H1 (cell line): Measurements from ENCODE around the gene C9orf50. TPM values are rescaled to one million over a fixed set of nuclear protein-coding genes. Genes with fewer than 3 reads are reported as not detected.
A peak's percentile ranks its signal among the peaks of the same experiment; 100 is the strongest.

ENCODE experiments used
- CTCF ChIA-PET: fragments of 300-600 bp; sonication (Branson Sonifier 250); formaldehyde crosslinking; loops from one replicate; lab custom pipeline; 2021; ENCODE audit not compliant: partially characterized antibody; lab: Charles Lee
- POLR2A ChIA-PET: fragments of 300-600 bp; sonication (Branson Sonifier 250); formaldehyde crosslinking; loops from one replicate; lab custom pipeline; 2021; ENCODE audit warnings: inconsistent platforms; ENCODE audit not compliant: partially characterized antibody; lab: Charles Lee
- DNase-seq, 2 experiments: peaks; one replicate each; pipeline versions ENCODE4 v3.0.0 to v3.0.0-alpha.2; 2010 to 2022; ENCODE audit warnings: low spot score in 2 of 2, low read depth in 1 of 2, mixed read lengths in 1 of 2
- FAIRE-seq: peaks from 2 replicates; lab custom pipeline; 2011; peaks lifted over from hg19 to GRCh38; lab: Jason Lieb, UNC
- H2AFZ ChIP-seq: 2 replicates; pipeline ENCODE4 v1.8.1; 2012; ENCODE audit warnings: low read length, inconsistent platforms
- H2AK5ac ChIP-seq: 2 replicates; pipeline ENCODE4 v1.6.1; 2013; ENCODE audit warnings: low read depth, low read length
- H2BK120ac ChIP-seq: replicated peaks from 2 replicates; pipeline ENCODE3; 2013; ENCODE audit warnings: low read depth, low read length, inconsistent platforms
- H2BK12ac ChIP-seq: 2 replicates; pipeline ENCODE4 v1.6.1; 2013; ENCODE audit warnings: low read depth, low read length
- H2BK15ac ChIP-seq: 2 replicates; pipeline ENCODE4 v1.6.1; 2013; ENCODE audit warnings: low read length
- H2BK20ac ChIP-seq: 2 replicates; pipeline ENCODE4 v1.6.1; 2013; ENCODE audit warnings: low read length
- H2BK5ac ChIP-seq: 2 replicates; pipeline ENCODE4 v1.6.1; 2013; ENCODE audit warnings: low read depth, low read length
- H3K14ac ChIP-seq: 2 replicates; pipeline ENCODE4 v1.6.1; 2013; ENCODE audit warnings: inconsistent platforms; ENCODE audit not compliant: insufficient read length
- H3K18ac ChIP-seq: 2 replicates; pipeline ENCODE4 v1.6.1; 2013; ENCODE audit warnings: low read length; ENCODE audit errors: extremely low read depth
- H3K23ac ChIP-seq: 2 replicates; pipeline ENCODE4 v1.6.1; 2013; ENCODE audit warnings: inconsistent platforms; ENCODE audit not compliant: insufficient read length
- H3K23me2 ChIP-seq: 2 replicates; pipeline ENCODE4 v1.6.1; 2013; ENCODE audit warnings: low read depth, low read length
- H3K27ac ChIP-seq: 2 replicates; pipeline ENCODE4 v1.6.1; 2011; ENCODE audit warnings: low read depth, low read length, inconsistent platforms
- H3K27me3 ChIP-seq, 4 experiments: replicated peaks in 1 of 4; 1 replicate in 1 of 4; 2 replicates in 3 of 4; pipeline versions ENCODE4 v1.6.1 to v1.8.1; 2011 to 2013; ENCODE audit warnings: low read length in 3 of 4, mild to moderate bottlenecking in 3 of 4, inconsistent platforms in 2 of 4, mixed read lengths in 2 of 4, moderate library complexity in 1 of 4; ENCODE audit not compliant: control insufficient read depth in 3 of 4, insufficient read depth in 3 of 4; ENCODE audit errors: extremely low read depth in 1 of 4
- H3K36me3 ChIP-seq, 4 experiments: 2 replicates each; pipeline versions ENCODE4 v1.6.1 to v1.8.1; 2011 to 2013; ENCODE audit warnings: mild to moderate bottlenecking in 4 of 4, low read length in 3 of 4, moderate library complexity in 2 of 4, control low read depth in 1 of 4, inconsistent platforms in 1 of 4; ENCODE audit not compliant: insufficient read depth in 4 of 4, control insufficient read depth in 2 of 4
- H3K4ac ChIP-seq: replicated peaks from 2 replicates; pipeline ENCODE3; 2013; ENCODE audit warnings: low read length, low read depth, mixed read lengths, inconsistent platforms; ENCODE audit not compliant: insufficient read length
- H3K4me1 ChIP-seq, 4 experiments: replicated peaks in 1 of 4; 1 replicate in 1 of 4; 2 replicates in 3 of 4; pipeline versions ENCODE4 v1.6.1 to v1.8.1; 2011 to 2013; ENCODE audit warnings: low read length in 3 of 4, inconsistent platforms in 2 of 4, mixed read lengths in 1 of 4; ENCODE audit not compliant: insufficient read depth in 4 of 4, control insufficient read depth in 3 of 4
- H3K4me2 ChIP-seq, 2 experiments: 2 replicates each; pipeline versions ENCODE4 v1.6.1 to v1.8.1; 2011 to 2013; ENCODE audit warnings: low read depth in 2 of 2, low read length in 2 of 2, control low read depth in 1 of 2, inconsistent platforms in 1 of 2, mild to moderate bottlenecking in 1 of 2; ENCODE audit not compliant: insufficient read depth in 1 of 2
- H3K4me3 ChIP-seq, 4 experiments: fragments of 200-600, 300-600 bp in 1 of 4; sonication (generic), shearing (Covaris generic), sonication (Bioruptor Twin) in 1 of 4; 2 replicates each; pipeline versions ENCODE4 v1.5.1 to v1.8.1; 2011 to 2016; ENCODE audit warnings: low read length in 4 of 4, low read depth in 3 of 4, control low read depth in 2 of 4, inconsistent platforms in 2 of 4, mild to moderate bottlenecking in 2 of 4, mixed read lengths in 1 of 4, moderate library complexity in 1 of 4; ENCODE audit not compliant: insufficient read depth in 2 of 4; ENCODE audit errors: extremely low read depth in 1 of 4
- H3K56ac ChIP-seq: replicated peaks from 2 replicates; pipeline ENCODE3; 2013; ENCODE audit warnings: low read depth, mild to moderate bottlenecking, mixed read lengths, low read length, inconsistent platforms; ENCODE audit not compliant: insufficient read length
- H3K79me1 ChIP-seq: 2 replicates; pipeline ENCODE4 v1.6.1; 2013; ENCODE audit warnings: low read depth, low read length, control low read depth
- H3K79me2 ChIP-seq, 2 experiments: 2 replicates each; pipeline versions ENCODE4 v1.6.1 to v1.8.1; 2012 to 2013; ENCODE audit warnings: low read length in 2 of 2, mild to moderate bottlenecking in 2 of 2, inconsistent platforms in 1 of 2; ENCODE audit not compliant: insufficient read depth in 2 of 2, control insufficient read depth in 1 of 2
- H3K9ac ChIP-seq, 4 experiments: replicated peaks in 1 of 4; 1 replicate in 1 of 4; 2 replicates in 3 of 4; pipeline versions ENCODE4 v1.6.1 to v1.8.1; 2011 to 2013; ENCODE audit warnings: low read depth in 3 of 4, low read length in 3 of 4, control low read depth in 2 of 4, mild to moderate bottlenecking in 2 of 4, moderate library complexity in 2 of 4, inconsistent platforms in 1 of 4; ENCODE audit errors: extremely low read depth in 1 of 4
- H3K9me3 ChIP-seq, 2 experiments: 2 replicates each; pipeline versions ENCODE4 v1.6.1 to v1.8.1; 2012 to 2013; ENCODE audit warnings: mild to moderate bottlenecking in 2 of 2, moderate library complexity in 2 of 2, control low read depth in 1 of 2, inconsistent platforms in 1 of 2, low read depth in 1 of 2, low read length in 1 of 2, mixed read lengths in 1 of 2; ENCODE audit not compliant: insufficient read depth in 2 of 2
- H4K20me1 ChIP-seq, 2 experiments: replicated peaks in 1 of 2; 2 replicates each; pipeline versions ENCODE3 to v1.8.1; 2011 to 2013; ENCODE audit warnings: inconsistent platforms in 2 of 2, low read length in 2 of 2, mild to moderate bottlenecking in 1 of 2; ENCODE audit not compliant: insufficient read depth in 2 of 2, control insufficient read depth in 1 of 2
- H4K5ac ChIP-seq: 2 replicates; pipeline ENCODE4 v1.6.1; 2013; ENCODE audit warnings: low read length, low read depth, mixed read lengths, inconsistent platforms; ENCODE audit not compliant: insufficient read length
- H4K8ac ChIP-seq: 2 replicates; pipeline ENCODE4 v1.8.0; 2013; ENCODE audit warnings: mild to moderate bottlenecking, moderate library complexity, low read length, inconsistent platforms; ENCODE audit not compliant: insufficient read depth; ENCODE audit errors: extremely low read depth
- H4K91ac ChIP-seq: replicated peaks from 2 replicates; pipeline ENCODE3; 2013; ENCODE audit warnings: low read length, mixed read lengths, inconsistent platforms; ENCODE audit not compliant: insufficient read length
- KDM1A ChIP-seq: fragments of 200-600, 300-600 bp; sonication (generic); IDR thresholded peaks from 2 replicates; pipeline ENCODE4 v1.7.1; 2016; ENCODE audit warnings: mild to moderate bottlenecking, low read length, borderline replicate concordance
- WGBS, 2 experiments: shearing (Covaris generic) in 1 of 2; methylation state at CpG; one replicate each; pipeline versions ENCODE4 v1.1.6 to v1.1.7; 2013 to 2015; ENCODE audit warnings: low lambda C conversion rate in 2 of 2, mixed read lengths in 2 of 2, inconsistent platforms in 1 of 2, low coverage in 1 of 2, missing lambda C conversion rate in 1 of 2; ENCODE audit not compliant: insufficient replicate concordance in 2 of 2, insufficient coverage in 1 of 2, insufficient read length in 1 of 2; ENCODE audit errors: extremely low coverage in 1 of 2, missing lambda C conversion rate in 1 of 2; 5-methylcytosine and 5-hydroxymethylcytosine counted together
- polyA plus RNA-seq, 7 experiments: library from polyadenylated mRNA; depleted of rRNA in 3 of 7; stranded (reverse) in 5 of 7; unstranded in 2 of 7; fragments of >200 nt in 5 of 7; fragments of 200-250 nt in 2 of 7; gene quantifications; 1 replicate in 5 of 7; 2 replicates in 1 of 7; 4 replicates in 1 of 7; pipeline versions ENCODE4 v1.2.1 to v1.2.3, GENCODE V29; 2011 to 2013; ENCODE audit warnings: missing spikeins in 2 of 7, mixed read lengths in 2 of 7
- total RNA-seq: library from RNA; stranded (reverse); fragmentation: NEBNext Ultra II Directional; extraction: Animal tissue kit (Norgen Biotek cat#: 25700); gene quantifications from 2 replicates; pipeline ENCODE4 v1.2.1, GENCODE V29; 2021
- TF ChIP-seq, protein P1 (sequence below): IDR thresholded peaks from 2 replicates; pipeline ENCODE4 v1.6.1; 2012; ENCODE audit warnings: low read length, inconsistent platforms

C9orf50 gene
- total and polyA plus RNA-seq, 2 of the 8 experiments (the other 6 are each of a cell fraction or from before 2014, with no cell fraction given) = not detected

DNA sequence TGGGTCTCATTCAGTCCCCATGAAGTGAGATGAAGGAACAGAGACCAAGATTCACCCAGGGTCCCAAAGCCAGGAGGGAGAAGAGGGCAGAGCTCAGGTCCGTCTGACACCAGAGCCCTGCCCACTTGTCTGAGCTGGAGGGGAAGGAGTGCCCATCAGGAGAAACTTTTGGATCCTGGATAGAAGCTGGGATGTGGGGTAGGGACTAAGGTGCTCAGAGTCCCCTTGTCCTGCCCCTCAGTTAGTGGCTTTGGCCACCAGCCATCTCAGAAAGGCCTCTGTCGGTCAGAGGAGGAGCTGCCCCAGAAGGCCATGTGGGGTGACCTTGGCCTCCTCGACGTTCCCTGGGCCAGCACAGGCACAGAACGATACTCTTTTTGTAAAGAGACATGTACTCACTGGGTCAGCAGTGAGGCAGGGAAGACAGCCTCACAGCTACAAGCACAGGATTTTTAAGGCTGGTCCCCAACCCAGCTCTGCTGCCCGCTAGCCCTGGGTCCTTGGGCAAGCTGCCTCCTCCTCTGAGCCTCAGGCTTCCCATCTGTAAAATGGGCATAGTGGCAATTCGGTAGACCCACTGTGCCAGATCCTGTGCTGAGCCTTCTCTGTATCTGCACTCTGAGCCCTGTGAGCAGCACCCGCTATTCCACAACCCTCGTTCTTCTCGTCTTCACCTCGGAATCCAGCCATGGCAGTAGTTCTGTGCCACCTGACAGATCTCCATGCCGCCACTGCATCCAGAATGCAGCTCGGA, 49.4 kb downstream of the C9orf50 start:
- H2BK120ac ChIP-seq = no peak overlapping the region
- no peak overlapping the region for H2AFZ ChIP-seq
- CTCF ChIA-PET = interaction anchor here (0.7 to 7.2 kb wide), 15 partner anchors 10 to 398 kb away, joined by 3 to 37 read pairs (median 3); no protein-coding TSS in a partner anchor
- peak overlapping the region; percentile 62 for H4K91ac ChIP-seq
- H4K8ac ChIP-seq = no peak overlapping the region
- H3K14ac ChIP-seq = no peak overlapping the region
- H3K79me2 ChIP-seq = no peaks in the 10 kb centered on the region
- H4K20me1 ChIP-seq = peaks cover 0 to 6% of the 10 kb centered on the region in 2 experiments
- no peak for DNase-seq
- peak overlapping the region; percentile 56; the same call in 1 of the 2 replicates for H3K18ac ChIP-seq
- peak overlapping the region; percentile 56; the same call in 1 of the 2 replicates for H2AK5ac ChIP-seq
- H3K36me3 ChIP-seq = no peaks in the 10 kb centered on the region
- H3K79me1 ChIP-seq = no peaks in the 10 kb centered on the region
- H3K27me3 ChIP-seq = peaks cover 0 to 5% (median 1%) of the 10 kb centered on the region in 4 experiments; a peak in 2 of 7 replicates
- POLR2A ChIA-PET = interaction anchor here (0.7 to 2.3 kb wide), 9 partner anchors 10 to 395 kb away, joined by 3 to 7 read pairs (median 3); partner anchors contain the start of gene IER5L
- no peak overlapping the region for H3K27ac ChIP-seq
- peak overlapping the region; percentile 19; the same call in 1 of the 2 replicates for H2BK15ac ChIP-seq
- H2BK5ac ChIP-seq = peak overlapping the region; percentile 3; the same call in 1 of the 2 replicates
- H3K4me2 ChIP-seq = no peak overlapping the region
- no peak for FAIRE-seq
- peaks cover 18% of the 10 kb centered on the region for H3K23me2 ChIP-seq
- H3K4ac ChIP-seq = peak overlapping the region; percentile 79
- no peak overlapping the region for H3K4me3 ChIP-seq
- H2BK20ac ChIP-seq = peak overlapping the region; percentile 21; the same call in 1 of the 2 replicates
- no peak overlapping the region for H4K5ac ChIP-seq
- H3K56ac ChIP-seq = no peak overlapping the region
- H3K9ac ChIP-seq = no peak overlapping the region
- H2BK12ac ChIP-seq = peak overlapping the region; percentile 88
- WGBS, 2 experiments = 85% methylated on average over 13 of the region's 13 CpGs; no CpG with 5 or more reads in 1 of the 2 experiments
- TF ChIP-seq, protein P1, sequence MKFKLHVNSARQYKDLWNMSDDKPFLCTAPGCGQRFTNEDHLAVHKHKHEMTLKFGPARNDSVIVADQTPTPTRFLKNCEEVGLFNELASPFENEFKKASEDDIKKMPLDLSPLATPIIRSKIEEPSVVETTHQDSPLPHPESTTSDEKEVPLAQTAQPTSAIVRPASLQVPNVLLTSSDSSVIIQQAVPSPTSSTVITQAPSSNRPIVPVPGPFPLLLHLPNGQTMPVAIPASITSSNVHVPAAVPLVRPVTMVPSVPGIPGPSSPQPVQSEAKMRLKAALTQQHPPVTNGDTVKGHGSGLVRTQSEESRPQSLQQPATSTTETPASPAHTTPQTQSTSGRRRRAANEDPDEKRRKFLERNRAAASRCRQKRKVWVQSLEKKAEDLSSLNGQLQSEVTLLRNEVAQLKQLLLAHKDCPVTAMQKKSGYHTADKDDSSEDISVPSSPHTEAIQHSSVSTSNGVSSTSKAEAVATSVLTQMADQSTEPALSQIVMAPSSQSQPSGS = no peak
- peak; percentile 84; the same call in 1 of the 2 replicates for TF ChIP-seq KDM1A
- no peak overlapping the region for H3K23ac ChIP-seq
- H3K4me1 ChIP-seq = peaks cover 7 to 28% (median 17%) of the 10 kb centered on the region in 4 experiments
- peaks cover 0 to 3% of the 10 kb centered on the region in 2 experiments; a peak in 1 of 4 replicates for H3K9me3 ChIP-seq
